K562 (cell line): Measurements from ENCODE around the gene MAP3K7. TPM values are rescaled to one million over a fixed set of nuclear protein-coding genes. Genes with fewer than 3 reads are reported as not detected.

Source experiments
- ARNT ChIP-seq, 2 experiments: fragments of 450-650 bp; IDR thresholded peaks; 2 replicates each; pipeline ENCODE4 v1.6.1; 2016; ENCODE audit warnings: mild to moderate bottlenecking in 1 of 2
- CBX5 ChIP-seq: IDR thresholded peaks from 2 replicates; pipeline ENCODE4 v1.6.1; 2014; ENCODE audit warnings: low read depth, borderline replicate concordance
- CBX8 ChIP-seq: fragments of 200-600 bp; sonication (generic); IDR thresholded peaks from 2 replicates; pipeline ENCODE4 v1.6.1; 2012; ENCODE audit warnings: borderline replicate concordance, mixed run types, low read depth, mild to moderate bottlenecking, moderate library complexity, mixed read lengths, low read length, control low read depth, inconsistent platforms; ENCODE audit not compliant: poor library complexity, severe bottlenecking; ENCODE audit errors: extremely low read depth
- E2F8 ChIP-seq: fragments of 450-650 bp; IDR thresholded peaks from 2 replicates; pipeline ENCODE4 v1.7.1; 2018; ENCODE audit warnings: mild to moderate bottlenecking, low read depth; ENCODE audit not compliant: partially characterized antibody
- EGR1 ChIP-seq: fragments of 450-650 bp; conservative IDR thresholded peaks from 2 replicates; pipeline ENCODE4 v1.6.1; 2017; ENCODE audit warnings: mild to moderate bottlenecking
- IFI16 ChIP-seq: fragments of 250-450 bp; sonication (Bioruptor Pico); IDR thresholded peaks from 2 replicates; pipeline ENCODE4 v2.1.2; 2022; ENCODE audit warnings: mild to moderate bottlenecking, inconsistent platforms
- KLF6 ChIP-seq: fragments of 250-450 bp; sonication (Bioruptor Pico); IDR thresholded peaks from 2 replicates; pipeline ENCODE4 v1.4.0; 2020; ENCODE audit warnings: mild to moderate bottlenecking, moderate library complexity, borderline replicate concordance
- MBD1 ChIP-seq: fragments of 250-450 bp; sonication (Bioruptor Pico); IDR thresholded peaks from 2 replicates; pipeline ENCODE4 v1.8.0; 2022; ENCODE audit warnings: inconsistent platforms
- NFATC3 ChIP-seq: fragments of 450-650 bp; IDR thresholded peaks from 2 replicates; pipeline ENCODE4 v1.6.1; 2017; ENCODE audit warnings: mild to moderate bottlenecking
- PHTF2 ChIP-seq: fragments of 250-450 bp; sonication (Bioruptor Pico); IDR thresholded peaks from 2 replicates; pipeline ENCODE4 v1.5.0; 2021; ENCODE audit warnings: mild to moderate bottlenecking
- PKNOX1 ChIP-seq: fragments of 450-650 bp; IDR thresholded peaks from 2 replicates; pipeline ENCODE4 v1.6.1; 2016
- PPARD ChIP-seq: fragments of 250-450 bp; sonication (Bioruptor Pico); IDR thresholded peaks from 2 replicates; pipeline ENCODE4 v1.8.0; 2022; ENCODE audit warnings: inconsistent platforms, mild to moderate bottlenecking, moderate library complexity
- SMAD2 ChIP-seq: fragments of 150-350 bp; IDR thresholded peaks from 2 replicates; pipeline ENCODE4 v1.6.1; 2014; ENCODE audit warnings: low read depth, mild to moderate bottlenecking, low read length
- SNAPC5 ChIP-seq: fragments of 250-450 bp; sonication (Bioruptor Pico); IDR thresholded peaks from 2 replicates; pipeline ENCODE4 v1.8.0; 2021; ENCODE audit warnings: moderate library complexity, mild to moderate bottlenecking, inconsistent platforms
- polyA plus RNA-seq, 8 experiments: library from polyadenylated mRNA; depleted of rRNA in 4 of 8; stranded (reverse) in 5 of 8; unstranded in 3 of 8; fragments of >200 nt; fragmentation: Nextera tagmentation in 2 of 8; fragmentation: Illumina TruSeq in 1 of 8; extraction: Ambion mirVana in 2 of 8; extraction: Trizol in 1 of 8; gene quantifications; 2 replicates each; pipeline versions ENCODE4 v1.2.1 to v1.2.3, GENCODE V29; 2011 to 2014; ENCODE audit warnings: inconsistent platforms in 1 of 8, missing spikeins in 1 of 8
- total RNA-seq, 7 experiments: library from RNA; depleted of rRNA in 6 of 7; stranded (reverse); fragments of >200 nt in 6 of 7; fragmentation: Illumina TruSeq in 2 of 7; extraction: Trizol in 2 of 7; gene quantifications; 2 replicates each; pipeline versions ENCODE4 v1.2.1 to v1.2.3, GENCODE V29; 2011 to 2021; ENCODE audit warnings: low replicate concordance in 1 of 7
- TF ChIP-seq, protein P1 (sequence below): fragments of 250-450 bp; sonication (Bioruptor Pico); IDR thresholded peaks from 2 replicates; pipeline ENCODE4 v1.6.1; 2021; ENCODE audit warnings: mild to moderate bottlenecking
- TF ChIP-seq, protein P2 (sequence below): fragments of 250-450 bp; sonication (Bioruptor Pico); IDR thresholded peaks from 2 replicates; pipeline ENCODE4 v1.8.0; 2022; ENCODE audit warnings: moderate library complexity, mild to moderate bottlenecking, inconsistent platforms
- TF ChIP-seq, protein P3 (sequence below): fragments of 450-650 bp; IDR thresholded peaks from 2 replicates; pipeline ENCODE4 v1.6.1; 2018; ENCODE audit not compliant: partially characterized antibody

MAP3K7 gene
- total and polyA plus RNA-seq, 9 of the 15 experiments (the other 6 are each of a cell fraction or from before 2014, with no cell fraction given) = 13.4 to 60.9 (median 34.8) TPM

GRCh38 chr6:90478789-90479602 lies 107.9 kb downstream of the MAP3K7 start (continued):
- no peak for TF ChIP-seq E2F8
- no peak for TF ChIP-seq IFI16 (CRISPR knock-in tag)
- no peak for TF ChIP-seq KLF6 (CRISPR knock-in tag)
- peak; percentile 80 for TF ChIP-seq PKNOX1
- no peak for TF ChIP-seq PHTF2 (CRISPR knock-in tag)
- no peak for TF ChIP-seq SMAD2
- TF ChIP-seq PPARD (CRISPR knock-in tag) = no peak
- TF ChIP-seq, protein P1, sequence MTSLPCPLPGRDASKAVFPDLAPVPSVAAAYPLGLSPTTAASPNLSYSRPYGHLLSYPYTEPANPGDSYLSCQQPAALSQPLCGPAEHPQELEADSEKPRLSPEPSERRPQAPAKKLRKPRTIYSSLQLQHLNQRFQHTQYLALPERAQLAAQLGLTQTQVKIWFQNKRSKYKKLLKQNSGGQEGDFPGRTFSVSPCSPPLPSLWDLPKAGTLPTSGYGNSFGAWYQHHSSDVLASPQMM (CRISPR knock-in tag) = no peak
- no peak for TF ChIP-seq CBX5
- TF ChIP-seq SNAPC5 = no peak
- TF ChIP-seq MBD1 (CRISPR knock-in tag) = no peak
- TF ChIP-seq, protein P2, sequence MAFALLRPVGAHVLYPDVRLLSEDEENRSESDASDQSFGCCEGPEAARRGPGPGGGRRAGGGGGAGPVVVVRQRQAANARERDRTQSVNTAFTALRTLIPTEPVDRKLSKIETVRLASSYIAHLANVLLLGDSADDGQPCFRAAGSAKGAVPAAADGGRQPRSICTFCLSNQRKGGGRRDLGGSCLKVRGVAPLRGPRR (CRISPR knock-in tag) = no peak
- TF ChIP-seq NFATC3 = no peak
- no peak for TF ChIP-seq EGR1
- TF ChIP-seq, protein P3, sequence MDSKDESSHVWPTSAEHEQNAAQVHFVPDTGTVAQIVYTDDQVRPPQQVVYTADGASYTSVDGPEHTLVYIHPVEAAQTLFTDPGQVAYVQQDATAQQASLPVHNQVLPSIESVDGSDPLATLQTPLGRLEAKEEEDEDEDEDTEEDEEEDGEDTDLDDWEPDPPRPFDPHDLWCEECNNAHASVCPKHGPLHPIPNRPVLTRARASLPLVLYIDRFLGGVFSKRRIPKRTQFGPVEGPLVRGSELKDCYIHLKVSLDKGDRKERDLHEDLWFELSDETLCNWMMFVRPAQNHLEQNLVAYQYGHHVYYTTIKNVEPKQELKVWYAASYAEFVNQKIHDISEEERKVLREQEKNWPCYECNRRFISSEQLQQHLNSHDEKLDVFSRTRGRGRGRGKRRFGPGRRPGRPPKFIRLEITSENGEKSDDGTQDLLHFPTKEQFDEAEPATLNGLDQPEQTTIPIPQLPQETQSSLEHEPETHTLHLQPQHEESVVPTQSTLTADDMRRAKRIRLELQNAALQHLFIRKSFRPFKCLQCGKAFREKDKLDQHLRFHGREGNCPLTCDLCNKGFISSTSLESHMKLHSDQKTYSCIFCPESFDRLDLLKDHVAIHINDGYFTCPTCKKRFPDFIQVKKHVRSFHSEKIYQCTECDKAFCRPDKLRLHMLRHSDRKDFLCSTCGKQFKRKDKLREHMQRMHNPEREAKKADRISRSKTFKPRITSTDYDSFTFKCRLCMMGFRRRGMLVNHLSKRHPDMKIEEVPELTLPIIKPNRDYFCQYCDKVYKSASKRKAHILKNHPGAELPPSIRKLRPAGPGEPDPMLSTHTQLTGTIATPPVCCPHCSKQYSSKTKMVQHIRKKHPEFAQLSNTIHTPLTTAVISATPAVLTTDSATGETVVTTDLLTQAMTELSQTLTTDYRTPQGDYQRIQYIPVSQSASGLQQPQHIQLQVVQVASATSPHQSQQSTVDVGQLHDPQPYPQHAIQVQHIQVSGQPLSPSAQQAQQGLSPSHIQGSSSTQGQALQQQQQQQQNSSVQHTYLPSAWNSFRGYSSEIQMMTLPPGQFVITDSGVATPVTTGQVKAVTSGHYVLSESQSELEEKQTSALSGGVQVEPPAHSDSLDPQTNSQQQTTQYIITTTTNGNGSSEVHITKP = no peak
- no peak for TF ChIP-seq CBX8
- TF ChIP-seq ARNT (IDR thresholded peaks at IDR 0.05) = peak in 1 of 2 experiments; percentile 60; a peak in 1 of 4 replicates
